ENCODE measurements around the gene TRAPPC2L.

TRAPPC2L gene

GRCh38 chr16:88825146-88825545 lies 31.8 kb upstream of the TRAPPC2L start:
- ChIA-PET POLR2A (no interaction called here), CTCF (no interaction called here)
- DNase-seq (ENCODE audit: extremely low spot score), result no peak
- TF ChIP-seq LEF1 (IDR thresholded peaks at IDR 0.05; ENCODE audit: borderline replicate concordance) (no peak), PKNOX1 (IDR thresholded peaks at IDR 0.05) (no peak), SP1 (IDR thresholded peaks at IDR 0.05) (no peak), L3MBTL2 (conservative IDR thresholded peaks at IDR 0.05) (no peak), NFRKB (IDR thresholded peaks at IDR 0.05) (no peak), ELF4 (IDR thresholded peaks at IDR 0.05) (no peak), FOXK2 (IDR thresholded peaks at IDR 0.05) (no peak), FOXM1 (IDR thresholded peaks at IDR 0.05; ENCODE audit: borderline replicate concordance) (no peak), FOXA1 (IDR thresholded peaks at IDR 0.05) (no peak), CTBP1 (IDR thresholded peaks at IDR 0.05; ENCODE audit: borderline replicate concordance) (no peak), ARNT (IDR thresholded peaks at IDR 0.05) (no peak), TARDBP (IDR thresholded peaks at IDR 0.05) (no peak), SUZ12 (IDR thresholded peaks at IDR 0.05) (no peak), ZNF384 (IDR thresholded peaks at IDR 0.05) (no peak)

- TF ChIP-seq L3MBTL2 (conservative IDR thresholded peaks at IDR 0.05) (no peak), FOXM1 (IDR thresholded peaks at IDR 0.05; ENCODE audit: borderline replicate concordance) (no peak), NFRKB (IDR thresholded peaks at IDR 0.05) (no peak)
- ChIA-PET POLR2A (no interaction called here), CTCF (interaction anchor here (0.6 kb wide), 1 partner anchor 205 kb away, joined by 3 read pairs; no protein-coding TSS in a partner anchor)
- no peak for DNase-seq (ENCODE audit: extremely low spot score)
Observed at GRCh38 chr16:88826070-88826840, 30.7 kb upstream of the TRAPPC2L start.

GRCh38 chr16:88827727-88828126 lies 29.2 kb upstream of the TRAPPC2L start:
- CTCF ChIA-PET, result no interaction called here
- no peak for DNase-seq (ENCODE audit: extremely low spot score)
- POLR2A ChIA-PET, result interaction anchor here (0.8 kb wide), 1 partner anchor 16 kb away, joined by 3 read pairs; the partner anchor contains the start of gene APRT
- TF ChIP-seq TARDBP (IDR thresholded peaks at IDR 0.05) (no peak), FOXK2 (IDR thresholded peaks at IDR 0.05) (no peak), ZNF384 (IDR thresholded peaks at IDR 0.05) (no peak), FOXA1 (IDR thresholded peaks at IDR 0.05) (no peak), BHLHE40 (IDR thresholded peaks at IDR 0.05; ENCODE audit: borderline replicate concordance) (no peak), NFRKB (IDR thresholded peaks at IDR 0.05) (no peak), SP1 (IDR thresholded peaks at IDR 0.05) (no peak), ELF4 (IDR thresholded peaks at IDR 0.05) (no peak), LEF1 (IDR thresholded peaks at IDR 0.05; ENCODE audit: borderline replicate concordance) (no peak), PKNOX1 (IDR thresholded peaks at IDR 0.05) (no peak)

GRCh38 chr16:88828711-88829110 lies 28.2 kb upstream of the TRAPPC2L start:
- TF ChIP-seq L3MBTL2 (conservative IDR thresholded peaks at IDR 0.05), result no peak
- TF ChIP-seq ZNF384 (IDR thresholded peaks at IDR 0.05), result no peak
- no peak for TF ChIP-seq FOXM1 (IDR thresholded peaks at IDR 0.05; ENCODE audit: borderline replicate concordance)
- no peak for TF ChIP-seq BHLHE40 (IDR thresholded peaks at IDR 0.05; ENCODE audit: borderline replicate concordance)
- no peak for TF ChIP-seq HDGF (IDR thresholded peaks at IDR 0.05; ENCODE audit: borderline replicate concordance)
- TF ChIP-seq SP1 (IDR thresholded peaks at IDR 0.05), result no peak
- TF ChIP-seq PKNOX1 (IDR thresholded peaks at IDR 0.05), result no peak
- no peak for TF ChIP-seq CTBP1 (IDR thresholded peaks at IDR 0.05; ENCODE audit: borderline replicate concordance)
- TF ChIP-seq TARDBP (IDR thresholded peaks at IDR 0.05), result no peak
- no peak for TF ChIP-seq ARNT (IDR thresholded peaks at IDR 0.05)
- TF ChIP-seq FOXA1 (IDR thresholded peaks at IDR 0.05), result no peak
- TF ChIP-seq NFRKB (IDR thresholded peaks at IDR 0.05), result no peak
- TF ChIP-seq SUZ12 (IDR thresholded peaks at IDR 0.05), result no peak
- TF ChIP-seq LEF1 (IDR thresholded peaks at IDR 0.05; ENCODE audit: borderline replicate concordance), result no peak
- TF ChIP-seq ELF4 (IDR thresholded peaks at IDR 0.05), result no peak
- no peak for TF ChIP-seq FOXK2 (IDR thresholded peaks at IDR 0.05)
- ChIA-PET CTCF (no interaction called here), POLR2A (no interaction called here)
- no peak for DNase-seq (ENCODE audit: extremely low spot score)

- no peak for TF ChIP-seq TARDBP (IDR thresholded peaks at IDR 0.05)
- no peak for TF ChIP-seq LEF1 (IDR thresholded peaks at IDR 0.05; ENCODE audit: borderline replicate concordance)
- TF ChIP-seq ZNF384 (IDR thresholded peaks at IDR 0.05), result no peak
- TF ChIP-seq L3MBTL2 (conservative IDR thresholded peaks at IDR 0.05), result no peak
- TF ChIP-seq ARNT (IDR thresholded peaks at IDR 0.05), result no peak
- no peak for TF ChIP-seq BHLHE40 (IDR thresholded peaks at IDR 0.05; ENCODE audit: borderline replicate concordance)
- ChIA-PET CTCF (no interaction called here), POLR2A (no interaction called here)
- DNase-seq (ENCODE audit: extremely low spot score), result no peak
Observed at GRCh38 chr16:88830258-88830657, 26.7 kb upstream of the TRAPPC2L start.

GRCh38 chr16:88830783-88831182 lies 26.1 kb upstream of the TRAPPC2L start:
- DNase-seq (ENCODE audit: extremely low spot score), result no peak
- ChIA-PET CTCF (no interaction called here), POLR2A (no interaction called here)
- no peak for TF ChIP-seq FOXM1 (IDR thresholded peaks at IDR 0.05; ENCODE audit: borderline replicate concordance)

- DNase-seq (ENCODE audit: extremely low spot score), result no peak
- POLR2A ChIA-PET, result no interaction called here
- TF ChIP-seq SUZ12 (IDR thresholded peaks at IDR 0.05) (no peak), SP1 (IDR thresholded peaks at IDR 0.05) (no peak), ELF4 (IDR thresholded peaks at IDR 0.05) (no peak), ZNF384 (IDR thresholded peaks at IDR 0.05) (no peak)
Observed at GRCh38 chr16:88831838-88832237, 25.1 kb upstream of the TRAPPC2L start.

More at GRCh38 chr16:88831838-88832237, 25.1 kb upstream of the TRAPPC2L start:
- CTCF ChIA-PET, result no interaction called here

Measured in HEK293T (cell line).